Panc1 (cell line): Measurements from ENCODE around the gene VAV3. TPM values are rescaled to one million over a fixed set of nuclear protein-coding genes. Genes with fewer than 3 reads are reported as not detected.

Source experiments
- ATAC-seq: fragments of 200-7000 bp; cut with Tn5 transposase; 2 replicates; pipeline ENCODE4 v1.9.1; 2020; ENCODE audit warnings: mild to moderate bottlenecking, moderate library complexity
- BruUV-seq: library from RNA; stranded (reverse); fragments of 400-500 nt; replicated peaks from 2 replicates; lab custom pipeline; 2021; lab: Mats Ljungman, UMichigan
- CTCF ChIA-PET: fragments of 300-600 bp; sonication (Branson Sonifier 250); formaldehyde crosslinking; loops from one replicate; lab custom pipeline; 2022; ENCODE audit warnings: antibody characterized with exemption; lab: Charles Lee
- POLR2A ChIA-PET: fragments of 300-600 bp; sonication (Branson Sonifier 250); formaldehyde crosslinking; loops from one replicate; lab custom pipeline; 2022; ENCODE audit warnings: antibody characterized with exemption; lab: Charles Lee
- DNase-seq: peaks from one replicate; pipeline ENCODE4 v3.0.0-alpha.2; 2010; ENCODE audit warnings: low read depth, low spot score
- H3K27ac ChIP-seq: 2 replicates; pipeline ENCODE4 v1.5.1; 2011; ENCODE audit warnings: mild to moderate bottlenecking, low read length, inconsistent platforms
- H3K27me3 ChIP-seq: fragments of 200-500 bp; sonication (Bioruptor generic); 2 replicates; pipeline ENCODE4 v1.6.0; 2014; ENCODE audit warnings: low read length, inconsistent platforms; ENCODE audit not compliant: control insufficient read depth, insufficient read depth
- H3K36me3 ChIP-seq: fragments of 200-500 bp; sonication (Bioruptor generic); 2 replicates; pipeline ENCODE4 v1.5.1; 2014; ENCODE audit warnings: inconsistent platforms, mild to moderate bottlenecking, low read length, moderate library complexity; ENCODE audit not compliant: control insufficient read depth, insufficient read depth
- H3K4me1 ChIP-seq: 2 replicates; pipeline ENCODE4 v1.5.1; 2011; ENCODE audit warnings: inconsistent platforms, mild to moderate bottlenecking, low read length, moderate library complexity; ENCODE audit not compliant: control insufficient read depth, insufficient read depth
- H3K4me3 ChIP-seq, 2 experiments: 2 replicates each; pipeline ENCODE4 v1.5.1; 2011 to 2012; ENCODE audit warnings: low read depth in 2 of 2, low read length in 2 of 2, mild to moderate bottlenecking in 2 of 2, inconsistent platforms in 1 of 2, moderate library complexity in 1 of 2
- H3K9me3 ChIP-seq: fragments of 200-500 bp; sonication (Bioruptor generic); 2 replicates; pipeline ENCODE4 v1.5.1; 2014; ENCODE audit warnings: low read depth, mild to moderate bottlenecking, inconsistent platforms, low read length, moderate library complexity; ENCODE audit not compliant: control insufficient read depth, insufficient read depth
- POLR2AphosphoS5 ChIP-seq: IDR thresholded peaks from 2 replicates; pipeline ENCODE4 v1.6.1; 2012; ENCODE audit warnings: mild to moderate bottlenecking, low read depth, low read length, moderate library complexity
- REST ChIP-seq, 2 experiments: IDR thresholded peaks; 2 replicates each; pipeline ENCODE4 v1.6.1; 2011 to 2012; ENCODE audit warnings: low read depth in 2 of 2, control low read depth in 1 of 2, low read length in 1 of 2, mild to moderate bottlenecking in 1 of 2, moderate library complexity in 1 of 2; ENCODE audit not compliant: insufficient read depth in 1 of 2
- SIN3A ChIP-seq: IDR thresholded peaks from 2 replicates; pipeline ENCODE4 v1.6.1; 2012; ENCODE audit warnings: low read depth, mild to moderate bottlenecking, low read length, moderate library complexity, borderline replicate concordance; ENCODE audit not compliant: insufficient read depth
- TCF7L2 ChIP-seq: IDR thresholded peaks from 2 replicates; pipeline ENCODE4 v1.6.1; 2011; ENCODE audit warnings: mild to moderate bottlenecking, low read depth, low read length, inconsistent platforms
- in situ Hi-C: cut with HindIII; loops from 2 replicates; pipeline ENCODE4 v1.10.0; 2016; ENCODE audit warnings: low sequenced_read_pairs, low pct_unique_long_range_greater_than_20kb
- intact Hi-C: fragments of 100-400 bp; cut with micrococcal nuclease; formaldehyde crosslinking; loops from one replicate; pipeline ENCODE4 v1.10.0; 2022; ENCODE audit not compliant: unreplicated experiment
- total RNA-seq: library from RNA; stranded (reverse); gene quantifications from one replicate; pipeline ENCODE4 v1.2.1, GENCODE V29; 2021; ENCODE audit not compliant: unreplicated experiment
- TF ChIP-seq, protein P1 (sequence below): fragments of 450-650 bp; IDR thresholded peaks from 2 replicates; pipeline ENCODE4 v1.5.1; 2017; ENCODE audit warnings: mild to moderate bottlenecking

VAV3 gene
- total RNA-seq, 1 experiment from 2014 or later, result 0.23 TPM

GRCh38 chr1:107777664-107778047, 187.3 kb downstream of the VAV3 start:
- ChIA-PET CTCF (no interaction called here), POLR2A (no interaction called here)
- Histone ChIP-seq H3K4me3 (no peak overlapping the region), H3K27me3 (no peaks in the 10 kb centered on the region), H3K9me3 (no peaks in the 10 kb centered on the region), H3K4me1 (no peaks in the 10 kb centered on the region), H3K27ac (no peak overlapping the region), H3K36me3 (no peaks in the 10 kb centered on the region)
- intact Hi-C loops (no loop called here), in situ Hi-C loops (no loop called here)
- no peak for ATAC-seq
- DNase-seq, result no peak
- TF ChIP-seq REST (IDR thresholded peaks at IDR 0.05; ENCODE audit: insufficient read depth in 1 of 2, low read depth in 2 of 2, low read length in 1 of 2) (no peak), POLR2AphosphoS5 (no peak), TCF7L2 (no peak), SIN3A (no peak)
- TF ChIP-seq, protein P1, sequence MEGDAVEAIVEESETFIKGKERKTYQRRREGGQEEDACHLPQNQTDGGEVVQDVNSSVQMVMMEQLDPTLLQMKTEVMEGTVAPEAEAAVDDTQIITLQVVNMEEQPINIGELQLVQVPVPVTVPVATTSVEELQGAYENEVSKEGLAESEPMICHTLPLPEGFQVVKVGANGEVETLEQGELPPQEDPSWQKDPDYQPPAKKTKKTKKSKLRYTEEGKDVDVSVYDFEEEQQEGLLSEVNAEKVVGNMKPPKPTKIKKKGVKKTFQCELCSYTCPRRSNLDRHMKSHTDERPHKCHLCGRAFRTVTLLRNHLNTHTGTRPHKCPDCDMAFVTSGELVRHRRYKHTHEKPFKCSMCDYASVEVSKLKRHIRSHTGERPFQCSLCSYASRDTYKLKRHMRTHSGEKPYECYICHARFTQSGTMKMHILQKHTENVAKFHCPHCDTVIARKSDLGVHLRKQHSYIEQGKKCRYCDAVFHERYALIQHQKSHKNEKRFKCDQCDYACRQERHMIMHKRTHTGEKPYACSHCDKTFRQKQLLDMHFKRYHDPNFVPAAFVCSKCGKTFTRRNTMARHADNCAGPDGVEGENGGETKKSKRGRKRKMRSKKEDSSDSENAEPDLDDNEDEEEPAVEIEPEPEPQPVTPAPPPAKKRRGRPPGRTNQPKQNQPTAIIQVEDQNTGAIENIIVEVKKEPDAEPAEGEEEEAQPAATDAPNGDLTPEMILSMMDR, result no peak
- no TSS peak for BruUV-seq

- Histone ChIP-seq H3K27me3 (no peaks in the 10 kb centered on the region), H3K4me1 (no peaks in the 10 kb centered on the region), H3K27ac (no peak overlapping the region), H3K36me3 (no peaks in the 10 kb centered on the region), H3K4me3 (no peak overlapping the region), H3K9me3 (no peaks in the 10 kb centered on the region)
- intact Hi-C loops (no loop called here), in situ Hi-C loops (no loop called here)
- no TSS peak for BruUV-seq
- ATAC-seq (no peak), DNase-seq (no peak)
- CTCF ChIA-PET, result no interaction called here
- TF ChIP-seq POLR2AphosphoS5 (no peak), REST (IDR thresholded peaks at IDR 0.05; ENCODE audit: insufficient read depth in 1 of 2, low read depth in 2 of 2, low read length in 1 of 2) (no peak), SIN3A (no peak), TCF7L2 (no peak)
- TF ChIP-seq, protein P1, result no peak
- POLR2A ChIA-PET, result no interaction called here
These were observed 187.9 kb downstream of the VAV3 start for GRCh38 chr1:107776900-107777663.
